Hematopoietic multipotent progenitor cell (in vitro differentiated cells): ENCODE results near the gene HOXA11. TPM values are rescaled to one million over a fixed set of nuclear protein-coding genes. Genes with fewer than 3 reads are reported as not detected.

Source experiments
- DNase-seq, 3 donors: peaks; one replicate each; pipeline ENCODE4 v3.0.0-alpha.2; 2011 to 2015; ENCODE audit warnings: low read depth in 2 of 3, low spot score in 2 of 3
- total RNA-seq: library from RNA; depleted of rRNA; stranded (reverse); fragments of >200 nt; gene quantifications from one replicate; pipeline ENCODE4 v1.2.3, GENCODE V29; 2012

HOXA11 gene
- total RNA-seq, 1 donor = not detected

- DNase-seq = peak in 1 of 3 donors; percentile 20
These were observed 2.0 kb downstream of the HOXA11 start for GRCh38 chr7:27182861-27183681.

DNA sequence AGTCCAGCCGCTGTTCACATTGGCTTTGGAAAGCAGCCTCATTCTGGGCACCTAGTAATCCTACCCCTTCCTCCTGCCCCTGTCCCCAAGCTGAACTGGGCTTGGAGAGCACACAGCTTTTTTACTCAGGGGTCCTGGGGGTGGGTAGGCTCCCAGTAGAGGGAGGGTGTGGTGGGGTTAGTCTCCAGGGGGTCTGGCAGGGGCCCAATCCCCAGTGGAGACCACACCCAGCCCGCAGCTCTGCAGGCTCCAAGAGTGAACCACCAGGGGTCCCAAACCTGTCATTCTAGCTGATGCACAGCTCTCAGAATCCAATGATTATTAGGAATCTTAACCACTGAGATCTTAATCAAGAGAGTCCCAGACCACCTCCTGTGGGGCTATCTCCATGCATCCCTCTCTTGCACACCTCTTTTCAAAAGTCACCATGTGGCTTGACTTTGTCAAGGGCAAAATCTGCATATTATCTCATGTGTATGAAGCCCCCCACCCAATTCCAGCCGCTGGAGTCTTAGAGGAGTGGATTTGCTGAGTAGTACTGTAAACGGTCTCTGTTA, 2.7 kb downstream of the HOXA11 start:
- DNase-seq = no peak

DNA sequence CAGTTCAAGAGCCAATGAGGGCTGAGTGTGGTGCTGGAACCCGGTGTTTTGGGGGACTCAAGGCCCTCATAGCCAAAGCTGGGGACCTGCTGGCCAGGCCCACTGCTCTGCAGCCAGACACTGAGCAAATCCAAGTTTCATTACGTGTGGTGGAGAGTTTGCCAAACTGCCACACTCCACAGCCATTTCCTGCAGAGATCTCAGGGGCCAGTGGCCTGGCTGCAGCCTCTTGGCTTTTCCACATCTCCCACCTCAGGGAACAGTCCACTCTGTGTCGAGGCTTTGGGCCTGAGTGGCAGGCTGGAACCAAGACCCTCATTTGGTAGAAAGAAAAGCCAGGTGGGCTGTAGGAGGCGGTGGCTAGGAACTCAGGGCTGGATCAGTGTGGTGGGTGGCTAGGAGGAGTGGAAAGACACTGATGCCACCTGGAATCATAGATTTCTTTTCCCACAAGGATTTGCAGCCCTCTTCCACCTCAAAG, 3.2 kb downstream of the HOXA11 start:
- no peak for DNase-seq

GRCh38 chr7:27180431-27181420, 4.3 kb downstream of the HOXA11 start:
- no peak for DNase-seq

DNA sequence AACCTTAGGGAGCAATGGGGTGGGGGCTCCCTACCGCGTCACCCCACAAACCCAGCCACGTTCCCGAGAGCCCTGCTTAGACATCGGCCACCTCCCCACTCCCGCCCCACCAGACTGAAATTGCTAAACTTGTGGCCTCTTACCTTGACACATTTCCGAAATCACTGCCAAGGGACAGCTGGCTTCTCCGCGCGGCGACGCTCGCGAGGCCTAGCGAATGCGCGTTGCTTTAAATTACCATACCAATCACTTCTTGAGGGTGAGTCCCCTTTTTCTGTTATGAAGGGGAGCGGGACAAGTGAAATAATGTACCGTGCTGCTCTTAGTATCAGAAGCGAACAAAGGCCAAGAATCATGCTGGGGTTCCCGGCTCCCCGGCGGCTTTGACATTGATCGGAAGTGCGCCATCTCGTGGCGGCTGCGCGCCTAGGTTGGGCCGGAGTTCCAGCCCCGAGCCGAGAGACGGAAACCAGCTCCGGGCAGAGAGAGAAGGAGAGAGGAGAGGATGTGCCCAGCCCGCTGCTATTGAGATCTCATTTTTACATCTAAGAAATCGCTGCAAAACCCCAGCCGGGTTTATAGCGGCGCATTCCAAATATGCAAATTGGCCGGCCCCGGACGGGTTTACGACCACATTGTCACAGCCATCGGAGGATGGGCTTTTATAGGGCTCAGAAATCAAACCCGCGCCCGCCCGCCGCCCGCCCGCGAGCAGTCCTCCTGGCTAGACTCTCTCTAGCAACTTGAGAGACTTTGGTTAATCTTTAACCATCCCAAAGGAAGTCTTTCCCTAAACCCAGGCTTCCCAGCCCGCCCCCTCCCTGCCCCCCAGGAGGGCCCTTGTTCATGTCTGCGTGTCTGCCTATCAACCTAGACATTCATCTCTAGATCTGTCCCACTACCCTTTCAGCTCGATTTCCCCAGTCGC, 5.3 kb downstream of the HOXA11 start:
- peak in 2 of 3 donors; percentile 80 to 82 for DNase-seq

GRCh38 chr7:27179030-27179429, 6.0 kb downstream of the HOXA11 start:
- no peak for DNase-seq

- no peak for DNase-seq
These were observed 6.7 kb downstream of the HOXA11 start for GRCh38 chr7:27178366-27178765.

DNA sequence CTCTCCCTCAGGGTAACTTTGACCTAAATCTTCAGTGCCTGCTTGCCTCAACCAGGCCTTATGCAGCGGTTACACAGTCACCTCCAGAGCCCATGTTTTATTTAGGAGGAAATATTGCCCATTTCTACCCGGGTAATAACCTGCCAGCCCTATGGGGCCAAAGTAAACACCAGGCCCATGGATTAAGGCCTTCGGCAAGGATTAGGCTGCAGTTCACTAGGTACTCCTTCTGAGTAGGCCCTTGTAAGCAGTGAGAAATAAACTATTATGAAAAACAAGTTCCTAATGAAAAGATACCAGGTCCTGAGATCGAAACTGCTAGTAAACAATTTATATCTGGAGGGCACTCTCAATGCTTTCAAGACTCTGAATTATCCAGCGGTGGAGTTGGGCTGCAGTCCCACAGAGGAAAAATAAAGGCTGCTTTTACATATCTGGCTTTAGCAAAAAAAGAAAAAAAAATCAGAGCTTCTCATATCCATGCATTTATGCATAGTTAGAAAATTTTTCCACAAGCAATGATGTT, 7.2 kb downstream of the HOXA11 start:
- DNase-seq = no peak

- no peak for DNase-seq
These were observed 7.9 kb downstream of the HOXA11 start for GRCh38 chr7:27176962-27177794.

GRCh38 chr7:27176524-27176845, 8.5 kb downstream of the HOXA11 start:
- DNase-seq = no peak

DNA sequence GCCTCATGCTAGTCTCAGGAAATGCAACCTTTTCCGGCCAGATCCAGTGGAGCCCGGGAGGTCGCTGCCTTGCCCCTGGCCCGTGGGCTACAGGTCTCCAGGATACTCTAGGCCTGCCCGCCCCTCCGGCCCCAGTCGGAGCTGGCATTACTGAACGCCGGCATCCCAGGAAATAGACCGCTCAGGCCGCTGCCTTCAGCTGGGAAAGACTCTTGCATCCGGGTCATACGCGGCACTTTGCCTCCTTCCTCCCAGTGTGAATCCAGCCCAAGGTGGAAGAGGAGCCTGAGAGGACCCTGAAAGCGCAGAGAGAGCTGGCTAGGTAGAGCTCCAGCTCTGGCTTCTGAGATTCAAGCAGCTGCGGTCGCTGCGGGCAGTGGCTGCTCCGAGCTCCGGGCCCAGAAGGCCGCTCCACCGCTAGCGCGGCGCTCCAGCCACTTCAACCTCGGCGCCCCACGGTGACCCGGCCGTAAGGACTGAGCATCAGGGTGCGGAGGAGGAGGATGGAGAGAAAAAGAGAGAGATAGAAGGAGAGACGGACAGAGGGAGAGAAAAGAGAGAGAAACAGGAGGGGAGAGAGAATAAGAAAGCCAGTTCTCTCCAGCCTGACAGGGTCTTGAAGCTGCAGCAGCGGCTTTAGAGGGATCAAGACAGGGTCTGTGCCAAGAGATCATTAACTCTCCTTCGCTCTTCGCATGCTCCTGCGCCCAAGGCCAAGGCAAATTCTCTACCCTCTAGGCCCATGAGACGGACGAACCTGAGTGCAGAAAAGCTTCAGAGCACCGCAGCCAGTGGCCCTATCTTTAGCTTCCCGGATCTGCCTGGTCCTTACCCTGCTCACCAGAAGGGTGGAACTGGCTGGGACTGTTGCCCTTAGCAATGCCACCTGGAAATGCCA, 9.2 kb downstream of the HOXA11 start:
- no peak for DNase-seq

DNA sequence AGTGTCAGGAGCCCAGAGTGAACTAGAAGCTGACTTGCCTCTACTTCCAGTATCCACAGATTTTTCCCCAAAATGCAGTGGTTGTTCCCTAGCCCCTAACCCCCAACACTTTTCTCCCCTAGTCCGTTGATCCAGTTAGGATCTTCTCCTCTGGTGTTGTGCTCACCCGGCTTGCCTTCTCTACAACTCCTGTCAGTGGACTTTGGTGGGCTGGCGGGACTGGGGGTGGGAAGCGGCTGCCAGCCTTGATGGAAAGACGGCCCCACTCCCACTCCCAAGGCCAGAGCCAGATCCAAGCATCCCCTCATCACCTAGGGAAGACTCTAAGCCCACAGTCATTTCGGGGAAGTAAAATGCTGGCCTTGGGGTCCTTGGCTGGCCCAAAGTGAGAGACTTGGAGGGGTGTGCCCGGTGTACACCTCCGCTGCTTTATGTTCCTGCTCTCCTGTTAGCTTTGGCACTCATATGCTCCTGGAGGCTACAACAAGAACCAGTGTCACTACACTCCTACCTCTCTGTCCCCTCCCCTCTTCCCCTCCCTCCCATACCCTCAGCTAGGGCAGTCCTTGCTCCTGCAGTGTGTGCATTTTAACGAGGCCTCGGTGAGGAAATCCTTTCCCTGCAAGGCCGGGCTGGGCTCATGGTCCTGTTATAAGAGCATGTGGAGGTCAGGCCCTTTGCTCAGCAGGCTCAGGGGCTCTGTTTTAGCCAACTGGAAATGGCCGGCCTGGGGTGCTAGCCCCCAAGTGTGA, 10.0 kb downstream of the HOXA11 start:
- DNase-seq = no peak

GRCh38 chr7:27173956-27174873, 10.8 kb downstream of the HOXA11 start, which contains the start of gene HOXA10:
HOXA10 (minus strand) TSS chr7:27174320; CDS start chr7:27174306, 14 bp downstream.
- peak in 2 of 3 donors; percentile 45 to 62 for DNase-seq

DNA sequence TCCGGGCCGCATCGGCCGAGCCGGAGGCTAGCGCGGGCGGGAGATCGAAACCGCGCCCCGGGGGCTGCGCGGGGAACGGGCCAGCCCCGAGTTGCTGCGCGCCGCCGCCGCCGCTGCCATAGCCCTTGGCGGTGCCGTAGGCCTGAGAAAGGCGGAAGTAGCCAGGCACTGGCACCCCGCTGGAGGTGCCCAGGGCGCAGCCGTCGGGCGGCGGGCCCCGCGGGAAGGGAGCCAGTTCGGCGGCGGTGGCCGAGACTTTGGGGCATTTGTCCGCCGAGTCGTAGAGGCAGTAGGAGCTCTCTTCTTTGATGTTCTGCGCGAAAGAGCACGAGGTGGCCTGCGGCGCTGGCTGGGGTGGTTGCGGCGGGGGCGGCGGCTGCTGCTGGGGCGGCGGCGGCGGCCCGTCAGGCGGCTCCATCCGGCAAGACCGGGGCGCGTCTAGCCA, 11.5 kb downstream of the HOXA11 start:
- peak in 1 of 3 donors; percentile 71 for DNase-seq

DNA sequence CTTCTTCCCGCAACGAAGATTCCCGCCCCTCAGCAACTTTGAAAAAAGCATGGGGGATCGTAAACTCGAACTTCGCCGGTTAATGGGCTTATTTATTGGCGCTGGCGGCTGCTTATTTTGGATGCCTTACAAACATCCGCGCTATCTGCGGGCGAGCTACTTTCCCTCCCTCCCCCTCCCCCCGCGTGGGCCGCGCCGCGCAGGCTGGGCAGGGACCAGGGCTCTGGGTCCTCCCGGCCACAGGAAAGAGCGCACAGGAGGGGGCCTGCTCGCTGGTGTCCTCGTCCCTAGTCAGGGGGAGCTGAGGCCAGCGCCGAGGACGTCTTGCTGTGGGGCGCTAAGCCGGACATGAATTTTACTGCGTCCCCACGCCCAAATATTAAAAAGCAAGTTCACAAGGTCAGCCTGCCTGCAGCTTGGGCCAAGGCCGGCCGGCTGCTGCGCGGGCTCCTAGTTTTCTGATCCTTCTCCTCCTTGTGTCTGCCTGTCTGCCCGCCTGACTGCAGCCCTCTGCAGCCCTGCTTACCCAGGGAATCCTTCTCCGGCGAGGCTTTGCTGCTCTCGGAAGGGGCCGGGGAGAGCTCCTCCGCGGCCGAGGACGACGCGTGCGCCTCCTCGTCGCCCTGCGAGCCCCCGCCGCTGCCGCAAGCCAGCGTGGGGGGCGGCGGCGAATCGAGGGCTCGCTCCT, 12.1 kb downstream of the HOXA11 start:
- DNase-seq = no peak
